Hematopoietic multipotent progenitor cell (in vitro differentiated cells): ENCODE measurements around the gene ZNF17. TPM values are rescaled to one million over a fixed set of nuclear protein-coding genes. Genes with fewer than 3 reads are reported as not detected.
A peak's percentile ranks its signal among the peaks of the same experiment; 100 is the strongest.
"Not testable (repeated sequence)": the region's sequence is repeated elsewhere in the genome, so short reads cannot be mapped to it uniquely, and the experiment has no call there.

Source experiments
- DNase-seq, 3 donors: peaks; one replicate each; pipeline ENCODE4 v3.0.0-alpha.2; 2011 to 2015; ENCODE audit warnings: low read depth in 2 of 3, low spot score in 2 of 3
- total RNA-seq: library from RNA; depleted of rRNA; stranded (reverse); fragments of >200 nt; gene quantifications from one replicate; pipeline ENCODE4 v1.2.3, GENCODE V29; 2012

The ZNF17 gene
- 17.2 TPM for total RNA-seq

GRCh38 chr19:57410877-57411671, at the start of gene ZNF17:
Gene ZNF17 (plus strand): TSS chr19:57411161. CDS start chr19:57413616, 2,455 bp downstream.
- DNase-seq: peak; percentile 72 to 95 (median 90)

DNA sequence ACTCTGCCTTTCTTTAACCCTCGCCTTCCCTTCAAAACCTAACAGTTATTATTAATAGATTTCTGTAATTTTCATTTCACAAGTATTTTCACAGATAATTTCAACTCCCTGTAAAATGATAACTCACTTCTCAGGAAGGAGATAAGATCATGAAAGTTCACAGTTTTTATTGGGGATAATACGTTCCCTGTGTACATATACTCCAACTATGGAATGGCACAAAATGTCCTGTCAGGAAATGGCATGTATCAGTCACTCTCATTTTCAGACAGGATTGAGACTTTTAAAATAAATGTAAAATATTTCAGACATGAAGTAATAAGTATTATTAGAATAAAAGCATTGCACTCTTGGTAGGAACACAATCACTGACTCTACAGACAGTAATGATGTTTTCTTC, 48.5 kb upstream of the ZNF17 start:
- DNase-seq: no peak

DNA sequence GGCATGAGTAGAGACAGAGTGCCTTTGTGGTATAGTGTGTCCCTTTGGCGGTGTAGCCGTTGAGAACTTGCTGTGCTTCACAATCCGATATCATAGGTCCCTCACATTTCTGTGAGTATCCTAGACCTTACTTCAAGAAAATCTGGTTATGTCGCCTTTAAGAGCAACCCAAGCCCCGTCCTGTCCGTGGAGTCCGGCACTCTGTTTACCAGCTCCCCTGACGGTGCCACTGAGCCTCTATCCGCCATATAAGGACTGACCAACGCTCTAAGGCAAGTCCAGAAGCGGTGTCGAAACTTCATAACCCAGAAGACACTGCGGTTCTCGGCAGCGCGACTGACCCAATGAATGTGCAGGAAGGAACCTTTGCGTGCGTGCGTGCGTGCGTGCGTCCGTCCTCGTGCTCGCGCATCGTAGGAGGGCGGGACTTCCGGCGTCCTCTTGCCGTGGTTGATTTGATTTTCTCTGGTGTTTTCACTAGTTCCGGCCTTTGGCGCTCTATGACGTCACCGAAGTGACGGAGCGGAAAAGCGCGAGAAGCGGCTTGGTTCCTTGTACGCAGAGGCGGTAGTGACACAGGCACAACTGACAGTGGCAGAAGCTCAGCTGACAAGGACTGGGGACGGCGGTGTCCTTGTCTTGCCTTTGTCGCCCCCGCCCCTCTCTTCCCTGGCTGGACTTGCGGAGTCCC, 47.8 kb upstream of the ZNF17 start, which contains the start of the genes TRAPPC2B and ZNF547:
Gene TRAPPC2B, plus strand, starts transcription at position 555 of the 691 bp plus-strand sequence. CDS start 1,283 bp downstream, outside the sequence.
Gene ZNF547, plus strand, starts transcription at position 555 of the 691 bp plus-strand sequence. CDS start 5,005 bp downstream, outside the sequence.
- peak; percentile 96 to 100 (median 99) for DNase-seq

DNA sequence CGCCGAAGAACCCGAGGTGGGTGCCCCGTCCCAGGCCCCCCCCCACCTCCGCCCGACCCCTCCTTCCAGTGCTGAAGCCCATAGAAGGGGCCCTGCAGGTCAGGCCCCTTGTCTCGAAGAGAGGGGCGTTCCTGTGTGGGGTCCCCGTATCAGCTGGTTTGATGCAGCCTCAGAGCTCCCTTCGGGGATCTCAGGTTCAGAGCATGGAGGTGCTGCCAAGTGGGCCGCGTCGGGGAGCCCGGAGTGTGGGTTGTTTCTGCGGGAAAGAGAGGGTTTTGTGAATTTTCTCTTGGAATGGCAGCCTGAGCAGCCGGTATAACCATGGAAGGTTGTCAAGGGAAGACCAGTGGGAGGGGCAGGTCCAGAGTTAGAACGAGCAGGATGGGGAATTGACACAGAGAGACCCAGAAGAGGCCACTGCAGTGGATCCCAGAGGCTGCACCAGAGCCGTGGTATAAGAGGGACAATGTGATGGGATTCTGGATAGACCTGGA, 47.2 kb upstream of the ZNF17 start:
- DNase-seq: no peak

DNA sequence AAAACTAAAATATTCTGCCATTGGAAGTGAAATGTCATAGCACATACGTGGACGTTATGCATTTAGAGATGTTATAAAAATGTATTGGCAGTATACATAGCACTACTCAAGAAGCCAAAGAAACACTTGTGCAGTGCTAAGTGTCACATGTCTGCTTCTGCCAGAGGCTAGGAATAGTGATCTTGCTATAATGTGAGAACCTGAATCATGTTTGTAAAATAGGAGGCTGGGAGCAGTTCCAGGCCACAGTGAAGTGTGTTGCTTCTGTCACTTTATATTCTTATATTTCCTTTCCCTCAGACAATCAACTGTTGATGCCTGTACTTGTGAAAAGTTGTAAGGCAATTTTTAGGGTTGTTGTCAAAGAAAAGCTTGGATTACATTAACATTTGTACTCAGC, 44.2 kb upstream of the ZNF17 start:
- no peak for DNase-seq

GRCh38 chr19:57374179-57374578, 36.8 kb upstream of the ZNF17 start:
- no peak for DNase-seq

- DNase-seq: not testable (repeated sequence)
Observed at GRCh38 chr19:57374647-57375046, 36.3 kb upstream of the ZNF17 start.

- DNase-seq: no peak
Observed at GRCh38 chr19:57376151-57376550, 34.8 kb upstream of the ZNF17 start.

DNA sequence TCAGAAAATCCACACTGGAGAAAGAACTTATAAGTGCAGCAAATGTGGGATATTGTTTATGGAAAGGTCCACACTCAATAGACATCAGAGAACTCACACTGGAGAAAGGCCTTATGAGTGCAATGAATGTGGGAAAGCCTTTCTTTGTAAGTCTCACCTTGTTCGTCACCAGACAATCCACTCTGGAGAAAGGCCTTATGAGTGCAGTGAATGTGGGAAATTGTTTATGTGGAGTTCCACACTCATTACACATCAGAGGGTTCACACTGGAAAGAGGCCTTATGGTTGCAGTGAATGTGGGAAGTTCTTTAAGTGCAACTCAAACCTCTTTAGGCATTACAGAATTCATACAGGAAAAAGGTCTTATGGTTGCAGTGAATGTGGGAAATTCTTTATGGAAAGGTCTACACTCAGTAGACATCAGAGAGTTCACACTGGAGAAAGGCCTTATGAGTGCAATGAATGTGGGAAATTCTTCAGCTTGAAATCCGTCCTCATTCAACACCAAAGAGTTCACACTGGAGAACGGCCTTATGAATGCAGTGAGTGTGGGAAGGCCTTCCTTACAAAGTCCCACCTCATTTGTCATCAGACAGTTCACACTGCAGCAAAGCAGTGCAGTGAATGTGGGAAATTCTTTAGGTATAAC, 33.3 kb upstream of the ZNF17 start:
- DNase-seq: no peak

- no peak for DNase-seq
Observed at GRCh38 chr19:57380923-57381322, 30.0 kb upstream of the ZNF17 start.

GRCh38 chr19:57382806-57383488, 28.0 kb upstream of the ZNF17 start:
- DNase-seq: no peak

GRCh38 chr19:57389194-57389729, 21.7 kb upstream of the ZNF17 start:
- no peak for DNase-seq

DNA sequence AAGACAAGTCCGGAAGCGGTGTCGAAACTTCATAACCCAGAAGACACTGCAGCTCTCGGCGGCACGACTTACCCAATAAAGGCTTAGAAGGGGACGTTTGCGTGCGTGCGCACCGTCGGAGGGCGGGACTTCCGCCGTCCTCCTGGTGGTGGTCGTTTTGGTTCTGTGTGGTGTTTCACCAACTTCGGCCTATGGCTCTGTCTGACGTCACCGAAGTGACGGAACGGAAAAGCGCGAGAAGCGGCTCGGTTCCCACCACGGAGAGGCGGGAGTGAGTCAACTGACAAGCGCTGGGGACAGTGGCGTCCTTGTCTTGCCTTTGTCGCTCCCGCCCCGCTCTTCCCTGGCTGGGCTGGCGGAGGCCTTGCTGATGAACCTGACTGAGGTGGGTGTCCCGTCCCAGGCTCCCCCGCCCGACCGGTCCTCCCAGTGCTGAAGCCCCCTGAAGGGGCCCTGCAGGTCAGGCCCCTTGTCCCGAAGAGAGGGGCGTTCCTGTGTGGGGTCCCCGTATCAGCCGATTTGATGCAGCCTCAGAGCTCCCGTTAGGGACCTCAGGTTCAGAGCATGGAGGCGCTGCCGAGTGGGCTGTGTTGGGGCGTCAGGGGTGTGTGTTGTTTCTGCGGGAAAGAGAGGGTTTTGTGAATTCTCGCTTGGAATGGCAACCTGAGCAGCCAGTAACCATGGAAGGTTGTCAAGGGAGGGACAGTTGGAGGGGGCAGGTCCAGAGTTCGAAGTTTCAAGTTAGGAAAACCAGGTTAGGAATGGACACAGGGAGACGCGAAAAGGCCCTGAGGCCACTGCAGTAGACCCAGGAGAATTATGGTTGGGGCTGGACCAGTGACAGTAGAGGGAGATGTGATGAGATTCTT, 21.0 kb upstream of the ZNF17 start, which contains the start of gene ZNF548:
Gene ZNF548, plus strand, starts transcription at position 125 of the 869 bp plus-strand sequence. Its CDS starts 246 bp downstream, at position 371.
- peak; percentile 95 to 100 (median 100) for DNase-seq

DNA sequence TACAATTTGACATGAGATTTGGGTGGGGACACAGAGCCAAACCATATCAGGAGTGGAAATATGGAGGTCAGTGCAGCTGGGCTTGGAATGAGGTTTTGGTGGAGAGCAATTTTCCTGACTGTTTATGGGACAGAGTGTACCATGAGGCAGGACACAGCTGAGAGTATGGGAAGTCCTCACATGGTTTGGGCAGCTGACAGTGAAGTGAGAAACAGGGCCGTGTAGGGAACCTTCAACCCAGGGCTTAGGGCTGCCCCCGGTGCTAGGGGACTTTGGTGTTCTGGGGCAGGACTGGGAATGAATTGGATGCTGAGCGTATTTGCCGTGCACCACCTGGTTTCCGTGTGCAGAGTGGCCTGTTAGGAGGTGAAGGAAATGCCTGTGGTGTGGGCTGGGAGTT, 15.3 kb upstream of the ZNF17 start:
- DNase-seq: no peak

DNA sequence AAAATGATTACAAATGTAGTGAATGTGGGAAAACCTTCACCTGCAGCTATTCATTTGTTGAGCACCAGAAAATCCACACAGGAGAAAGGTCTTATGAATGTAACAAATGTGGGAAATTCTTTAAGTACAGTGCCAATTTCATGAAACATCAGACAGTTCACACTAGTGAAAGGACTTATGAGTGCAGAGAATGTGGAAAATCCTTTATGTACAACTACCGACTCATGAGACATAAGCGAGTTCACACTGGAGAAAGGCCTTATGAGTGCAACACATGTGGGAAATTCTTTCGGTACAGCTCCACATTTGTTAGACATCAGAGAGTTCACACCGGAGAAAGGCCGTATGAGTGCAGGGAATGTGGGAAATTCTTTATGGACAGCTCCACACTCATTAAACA, 12.1 kb upstream of the ZNF17 start:
- peak in 1 of 3 donors; percentile 13 for DNase-seq

GRCh38 chr19:57403737-57404563, 7.0 kb upstream of the ZNF17 start:
- no peak for DNase-seq

DNA sequence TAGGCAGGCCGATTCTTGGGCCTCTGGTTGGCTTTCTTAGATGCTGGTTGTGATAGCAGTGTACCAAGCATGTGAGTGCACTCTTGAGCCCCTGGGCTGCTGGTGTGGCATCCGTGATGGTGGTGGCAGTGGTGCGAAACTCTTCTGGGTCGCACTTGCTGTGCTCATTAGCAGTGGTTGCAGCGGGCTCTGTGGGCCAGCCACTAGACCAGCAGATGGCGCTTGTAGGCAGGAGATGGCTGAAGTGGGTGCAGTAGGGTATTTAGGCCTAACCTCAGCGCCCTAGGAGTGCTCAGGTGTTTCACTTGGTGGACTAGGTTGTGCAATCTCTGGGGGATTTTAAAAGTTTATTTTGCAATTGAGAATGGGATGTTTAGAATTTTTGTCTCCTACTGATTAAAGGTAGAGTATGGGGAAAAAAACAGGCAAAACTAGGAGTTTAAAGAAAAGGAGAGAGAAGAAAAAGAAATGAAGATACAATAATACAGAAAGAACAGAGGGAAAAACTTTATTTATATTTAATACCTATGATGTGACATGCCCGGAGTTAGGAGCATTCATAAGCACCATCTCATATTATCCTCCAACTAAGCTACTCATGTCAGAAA, 4.3 kb upstream of the ZNF17 start:
- DNase-seq: peak in 2 of 3 donors; percentile 66 to 86

DNA sequence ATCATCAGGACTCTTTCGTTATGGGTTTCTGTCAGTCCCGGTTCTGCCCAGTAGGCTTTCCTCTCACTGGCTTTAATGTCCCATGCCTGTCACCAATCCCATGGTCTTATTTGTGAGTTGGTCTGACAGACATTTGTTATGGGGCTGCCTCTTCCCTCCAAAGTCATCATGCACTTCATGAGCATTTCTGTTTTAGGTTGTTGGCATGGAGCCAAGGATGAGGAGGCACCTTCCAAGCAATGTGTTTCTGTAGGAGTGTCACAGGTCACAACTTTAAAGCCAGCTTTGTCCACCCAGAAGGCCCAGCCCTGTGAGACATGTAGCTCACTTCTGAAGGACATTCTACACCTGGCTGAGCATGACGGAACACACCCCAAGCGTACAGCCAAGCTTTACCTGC, 8.5 kb downstream of the ZNF17 start:
- DNase-seq: no peak
